ENCODE data around the gene KCNMA1.
"Not testable (repeated sequence)": the region's sequence is repeated elsewhere in the genome, so short reads cannot be mapped to it uniquely, and the experiment has no call there.

KCNMA1 gene

DNA sequence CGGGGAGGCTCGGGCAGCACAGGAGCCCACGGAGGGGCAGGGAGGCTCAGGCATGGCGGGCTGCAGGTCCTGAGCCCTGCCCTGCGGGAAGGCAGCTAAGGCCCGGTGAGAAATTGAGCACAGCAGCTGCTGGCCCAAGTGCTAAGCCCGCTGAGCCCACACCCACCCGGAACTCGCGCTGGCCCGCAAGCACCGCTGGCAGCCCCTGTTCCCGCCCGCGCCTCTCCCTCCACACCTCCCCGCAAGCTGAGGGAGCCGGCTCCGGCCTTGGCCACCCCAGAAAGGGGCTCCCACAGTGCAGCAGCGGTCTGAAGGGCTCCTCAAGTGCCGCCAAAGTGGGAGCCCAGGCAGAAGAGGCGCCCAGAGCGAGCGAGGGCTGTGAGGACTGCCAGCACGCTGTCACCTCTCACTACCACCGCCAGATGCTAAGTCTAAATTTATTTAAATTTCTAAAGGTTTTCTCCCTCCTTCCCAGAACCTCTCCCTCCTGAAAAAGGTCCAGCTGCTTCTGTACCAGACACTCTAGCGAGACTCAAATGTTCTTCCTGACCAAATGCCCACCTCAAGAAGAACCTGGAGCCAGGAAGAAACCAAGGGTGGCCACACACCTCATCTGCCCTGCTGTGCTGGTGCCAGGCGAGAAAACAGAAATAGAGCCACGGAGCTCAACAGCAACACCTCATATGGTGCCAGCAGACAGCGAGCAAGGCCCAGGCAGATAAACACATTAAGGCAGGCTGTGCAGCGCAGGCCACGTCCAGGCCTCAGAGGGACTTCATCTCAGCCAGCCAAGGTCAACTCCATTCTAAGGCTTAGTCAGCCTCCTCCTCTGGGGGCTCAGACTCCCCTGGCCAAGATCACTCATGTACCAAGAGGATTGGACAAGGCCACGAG is 47.0 kb downstream of the KCNMA1 start:
- DNase-seq (ENCODE audit: extremely low read depth, low read depth), result no peak
- TF ChIP-seq, protein P1, sequence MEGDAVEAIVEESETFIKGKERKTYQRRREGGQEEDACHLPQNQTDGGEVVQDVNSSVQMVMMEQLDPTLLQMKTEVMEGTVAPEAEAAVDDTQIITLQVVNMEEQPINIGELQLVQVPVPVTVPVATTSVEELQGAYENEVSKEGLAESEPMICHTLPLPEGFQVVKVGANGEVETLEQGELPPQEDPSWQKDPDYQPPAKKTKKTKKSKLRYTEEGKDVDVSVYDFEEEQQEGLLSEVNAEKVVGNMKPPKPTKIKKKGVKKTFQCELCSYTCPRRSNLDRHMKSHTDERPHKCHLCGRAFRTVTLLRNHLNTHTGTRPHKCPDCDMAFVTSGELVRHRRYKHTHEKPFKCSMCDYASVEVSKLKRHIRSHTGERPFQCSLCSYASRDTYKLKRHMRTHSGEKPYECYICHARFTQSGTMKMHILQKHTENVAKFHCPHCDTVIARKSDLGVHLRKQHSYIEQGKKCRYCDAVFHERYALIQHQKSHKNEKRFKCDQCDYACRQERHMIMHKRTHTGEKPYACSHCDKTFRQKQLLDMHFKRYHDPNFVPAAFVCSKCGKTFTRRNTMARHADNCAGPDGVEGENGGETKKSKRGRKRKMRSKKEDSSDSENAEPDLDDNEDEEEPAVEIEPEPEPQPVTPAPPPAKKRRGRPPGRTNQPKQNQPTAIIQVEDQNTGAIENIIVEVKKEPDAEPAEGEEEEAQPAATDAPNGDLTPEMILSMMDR (IDR thresholded peaks at IDR 0.05; ENCODE audit: low read depth, low read length), result no peak

- not testable (repeated sequence) for DNase-seq (ENCODE audit: extremely low read depth, low read depth)
Observed at GRCh38 chr10:77589703-77590102, 47.9 kb downstream of the KCNMA1 start.

DNA sequence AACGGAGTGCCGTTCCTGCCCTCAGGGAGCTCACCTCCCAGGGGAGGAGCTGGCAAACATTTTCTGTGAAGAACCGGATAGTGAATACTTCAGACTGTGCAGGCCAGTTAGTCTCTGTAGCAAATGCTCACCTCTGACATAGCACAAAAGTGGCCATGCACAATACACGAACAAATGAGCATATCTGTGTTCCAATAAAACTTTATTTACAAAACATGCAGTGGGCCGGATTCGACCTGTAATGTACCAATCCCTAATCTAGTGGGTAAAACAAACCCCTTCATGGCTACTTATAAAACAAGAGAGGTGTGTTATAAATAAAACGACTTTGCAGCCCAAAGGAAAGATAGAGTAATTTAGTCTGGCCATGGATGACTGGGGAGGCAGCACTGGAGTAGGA is 48.7 kb downstream of the KCNMA1 start:
- no peak for DNase-seq (ENCODE audit: extremely low read depth, low read depth)
- TF ChIP-seq, protein P1 (IDR thresholded peaks at IDR 0.05; ENCODE audit: low read depth, low read length), result no peak

DNA sequence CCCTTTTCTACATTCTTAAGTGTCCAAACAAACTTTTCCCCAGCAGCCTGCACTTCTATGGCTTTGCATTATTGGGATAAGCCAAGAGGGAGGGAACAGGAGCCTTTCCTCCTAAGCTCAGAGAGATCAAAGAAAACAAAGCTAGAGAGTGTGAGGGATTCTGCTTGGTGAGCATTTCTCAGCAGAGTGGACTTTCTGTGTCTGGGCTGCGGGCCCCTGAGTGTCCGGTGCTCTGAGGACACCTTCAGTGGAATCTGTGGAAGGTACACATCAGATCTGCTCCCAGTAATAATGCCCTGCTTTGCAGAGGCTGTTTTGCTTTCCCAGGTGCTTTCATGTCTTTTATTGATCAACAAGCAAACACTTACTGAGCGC is 50.2 kb downstream of the KCNMA1 start:
- TF ChIP-seq, protein P1 (IDR thresholded peaks at IDR 0.05; ENCODE audit: low read depth, low read length), result no peak
- no peak for DNase-seq (ENCODE audit: extremely low read depth, low read depth)

- peak; percentile 92 for DNase-seq (ENCODE audit: extremely low read depth, low read depth)
- TF ChIP-seq, protein P1 (IDR thresholded peaks at IDR 0.05; ENCODE audit: low read depth, low read length), result peak; percentile 40
Observed at GRCh38 chr10:77586719-77587415, 50.7 kb downstream of the KCNMA1 start.

DNA sequence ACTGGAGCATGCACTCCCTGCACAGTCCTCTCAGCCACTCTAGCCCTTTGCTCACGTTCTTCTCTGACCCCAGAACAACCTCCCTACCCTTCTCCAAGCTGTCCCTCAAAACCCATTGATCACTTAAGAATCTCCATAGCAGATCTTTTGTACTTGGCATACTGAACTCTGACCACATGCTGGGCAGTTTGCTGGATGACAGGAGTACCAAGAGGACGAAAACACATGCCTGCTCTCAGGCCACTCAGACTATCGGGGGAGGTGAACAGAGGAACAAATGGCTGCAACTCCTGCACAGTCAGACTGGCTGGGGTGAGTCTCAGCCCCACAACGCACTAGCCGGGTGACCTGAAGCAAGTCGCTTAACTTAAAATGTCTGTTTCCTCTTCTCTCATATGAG is 52.7 kb downstream of the KCNMA1 start:
- TF ChIP-seq, protein P1 (IDR thresholded peaks at IDR 0.05; ENCODE audit: low read depth, low read length), result no peak
- DNase-seq (ENCODE audit: extremely low read depth, low read depth), result no peak

GRCh38 chr10:77583527-77583926 is 54.1 kb downstream of the KCNMA1 start:
- DNase-seq (ENCODE audit: extremely low read depth, low read depth), result no peak
- TF ChIP-seq, protein P1 (IDR thresholded peaks at IDR 0.05; ENCODE audit: low read depth, low read length), result no peak

All from AG09319 (cell line).